HG03571 (cell line): ENCODE results near the gene PRG2.
"Not testable (repeated sequence)": the region's sequence is repeated elsewhere in the genome, so short reads cannot be mapped to it uniquely, and the experiment has no call there.

Source experiments
- ATAC-seq: cut with Tn5 transposase; IDR thresholded peaks from one replicate; pipeline ENCODE4 v1.9.1; 2021; ENCODE audit not compliant: unreplicated experiment

The PRG2 gene

DNA sequence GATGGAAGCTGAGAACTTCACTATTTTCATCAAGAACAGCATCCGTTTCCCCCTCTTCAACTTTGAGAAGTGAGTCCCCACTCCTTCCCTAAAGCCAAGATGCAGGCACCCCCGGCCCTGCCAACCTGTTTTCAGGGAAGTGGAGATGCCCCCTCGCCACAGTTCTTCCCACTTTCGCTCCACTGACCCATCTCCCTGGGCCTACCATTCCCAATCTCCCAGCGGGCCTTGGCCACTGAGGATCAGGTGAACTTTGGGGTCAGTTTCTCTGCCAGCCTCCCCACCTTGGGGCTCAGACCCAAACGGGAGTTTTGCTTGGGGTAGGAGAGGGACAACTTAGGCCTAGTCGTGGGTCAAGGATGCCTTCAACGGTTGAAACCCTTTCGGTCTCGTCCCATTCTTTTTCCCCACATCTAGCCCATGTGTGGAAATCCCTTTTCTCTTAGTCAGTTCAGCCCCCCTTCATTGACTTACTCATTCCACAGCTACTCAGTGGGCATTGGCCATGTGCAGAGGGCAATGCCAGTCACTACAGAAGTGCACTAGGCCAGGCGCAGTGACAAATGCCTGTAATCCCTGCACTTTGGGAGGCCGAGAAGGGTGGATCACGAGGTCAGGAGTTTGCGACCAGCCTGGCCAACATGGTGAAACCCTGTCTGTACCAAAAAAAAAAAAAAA is 41.7 kb downstream of the PRG2 start:
- no peak for ATAC-seq

DNA sequence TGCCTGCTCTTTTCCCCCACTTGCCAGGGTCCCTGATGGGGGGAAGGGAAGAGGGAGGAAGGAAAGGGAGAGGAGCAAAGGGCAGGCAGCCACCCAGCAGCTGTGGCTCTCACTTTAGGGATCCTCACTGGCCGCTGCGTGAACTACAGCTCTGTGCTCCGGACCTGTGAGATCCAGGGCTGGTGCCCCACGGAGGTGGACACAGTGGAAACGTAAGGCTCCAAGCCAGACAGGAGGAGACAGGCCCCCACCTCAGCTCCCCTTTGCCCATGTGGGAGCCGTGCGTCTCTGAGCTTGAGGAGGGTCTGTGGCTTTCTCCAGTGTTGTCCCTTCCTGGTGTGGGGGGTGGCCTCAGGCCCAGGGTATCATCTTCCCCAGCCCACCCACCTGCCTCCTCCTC is 42.4 kb downstream of the PRG2 start:
- no peak for ATAC-seq

DNA sequence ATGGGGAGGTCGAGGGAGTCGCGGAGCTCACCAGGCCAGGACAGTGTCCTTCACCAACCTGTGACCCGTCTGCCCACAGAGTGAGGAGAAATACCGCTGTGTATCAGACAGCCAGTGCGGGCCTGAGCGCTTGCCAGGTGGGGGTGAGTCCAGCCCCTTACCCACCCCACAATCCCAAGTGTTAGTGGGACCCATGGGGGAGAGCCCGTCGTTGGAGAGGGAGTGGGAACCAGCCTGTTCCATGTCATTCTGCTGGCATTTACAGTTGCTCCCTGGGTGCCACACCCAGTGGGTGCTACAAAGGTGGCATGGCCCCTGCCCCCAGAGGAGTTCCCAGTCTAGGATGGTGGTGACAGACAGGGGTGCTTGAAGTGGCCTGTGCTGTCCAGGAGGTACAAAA is 43.1 kb downstream of the PRG2 start:
- ATAC-seq: no peak

DNA sequence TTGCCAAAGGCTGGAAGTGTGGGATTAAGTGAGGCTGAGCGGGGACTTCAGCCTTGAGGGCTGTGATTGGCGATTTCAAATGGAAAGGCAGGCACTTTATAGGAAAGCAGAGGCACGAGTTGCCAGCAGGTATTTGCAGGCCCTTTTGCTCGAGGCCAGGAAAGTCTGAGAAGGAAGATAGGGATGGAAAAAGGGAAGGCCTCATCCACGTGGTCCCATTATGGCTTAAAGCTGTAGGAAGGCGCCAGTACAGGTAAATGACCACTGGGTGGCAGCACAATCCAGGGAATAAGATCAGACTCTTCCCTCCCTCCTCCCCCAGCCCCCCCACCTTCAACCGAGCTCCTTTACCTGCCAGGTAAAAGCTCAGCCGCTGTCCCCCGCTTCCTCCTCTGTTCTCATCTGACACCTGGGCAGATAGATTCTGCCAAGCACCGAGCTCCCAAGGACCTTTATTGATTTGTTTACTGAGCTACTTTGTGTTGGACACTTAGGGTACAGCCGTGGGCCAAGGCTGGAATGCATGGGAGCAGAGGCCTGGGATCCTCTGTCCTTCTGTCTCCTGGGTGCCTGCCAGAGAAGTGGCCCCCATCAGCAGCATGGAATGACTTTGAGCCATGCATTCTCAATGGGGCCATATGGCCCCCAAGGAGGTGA is 44.8 kb downstream of the PRG2 start:
- no peak for ATAC-seq

DNA sequence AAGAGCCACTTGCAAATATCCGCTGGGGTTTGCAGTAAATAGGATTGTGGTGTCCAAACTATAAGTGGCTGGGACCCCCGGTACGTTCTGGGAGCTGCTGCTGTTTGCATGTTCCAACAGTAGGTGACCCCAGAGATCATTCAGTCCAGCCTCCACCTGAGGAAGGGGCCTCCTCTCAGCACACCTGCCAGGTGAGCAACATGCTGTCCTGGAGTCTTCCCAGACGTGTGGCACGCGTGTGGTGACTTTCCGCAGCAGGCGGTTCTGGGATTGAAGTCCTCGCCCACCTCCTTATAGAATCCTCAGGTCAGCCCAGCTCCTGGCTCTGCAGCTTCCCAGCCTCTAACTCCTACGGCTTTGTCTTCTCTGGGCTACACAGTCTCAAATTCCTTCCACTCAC is 45.6 kb downstream of the PRG2 start:
- ATAC-seq: no peak

DNA sequence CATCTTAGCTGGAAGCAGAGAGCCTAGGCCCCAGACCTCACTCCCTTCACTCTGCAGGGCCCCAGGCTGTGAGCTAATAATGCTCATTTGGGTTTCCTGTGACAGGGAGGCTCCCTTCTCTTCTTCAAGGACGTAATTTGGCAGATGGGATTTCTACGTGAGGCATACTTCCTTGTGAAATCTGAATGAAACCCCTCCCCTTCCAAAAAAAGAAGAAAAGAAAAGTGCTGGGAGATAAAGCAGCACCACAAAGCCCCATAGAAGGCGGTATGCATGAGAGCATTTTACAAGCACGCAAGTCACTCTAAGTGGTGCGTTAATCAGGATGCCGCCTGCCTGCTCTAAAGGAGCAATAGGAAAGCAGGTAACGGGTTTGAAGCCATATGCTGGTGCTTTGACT is 46.6 kb downstream of the PRG2 start:
- ATAC-seq: no peak

DNA sequence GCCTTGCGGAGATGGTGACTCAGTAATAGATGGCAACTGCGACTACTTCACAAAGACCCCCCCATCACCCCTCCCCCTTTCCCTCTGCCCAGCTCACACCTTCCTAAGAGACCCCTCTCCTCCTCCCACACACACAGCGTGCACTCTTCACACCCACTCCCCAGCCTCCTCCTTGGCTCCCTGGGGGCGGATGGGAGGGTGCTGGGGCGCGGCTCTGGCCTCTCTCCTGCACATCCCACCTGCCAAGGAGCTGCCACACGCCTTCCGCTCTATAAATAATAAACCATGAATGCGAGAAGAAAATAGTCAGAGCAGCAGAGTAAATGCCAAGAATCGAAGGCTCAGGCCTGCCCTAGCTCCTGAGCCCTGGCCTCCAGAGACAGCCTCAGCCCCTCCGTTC is 47.7 kb downstream of the PRG2 start:
- ATAC-seq: no peak

DNA sequence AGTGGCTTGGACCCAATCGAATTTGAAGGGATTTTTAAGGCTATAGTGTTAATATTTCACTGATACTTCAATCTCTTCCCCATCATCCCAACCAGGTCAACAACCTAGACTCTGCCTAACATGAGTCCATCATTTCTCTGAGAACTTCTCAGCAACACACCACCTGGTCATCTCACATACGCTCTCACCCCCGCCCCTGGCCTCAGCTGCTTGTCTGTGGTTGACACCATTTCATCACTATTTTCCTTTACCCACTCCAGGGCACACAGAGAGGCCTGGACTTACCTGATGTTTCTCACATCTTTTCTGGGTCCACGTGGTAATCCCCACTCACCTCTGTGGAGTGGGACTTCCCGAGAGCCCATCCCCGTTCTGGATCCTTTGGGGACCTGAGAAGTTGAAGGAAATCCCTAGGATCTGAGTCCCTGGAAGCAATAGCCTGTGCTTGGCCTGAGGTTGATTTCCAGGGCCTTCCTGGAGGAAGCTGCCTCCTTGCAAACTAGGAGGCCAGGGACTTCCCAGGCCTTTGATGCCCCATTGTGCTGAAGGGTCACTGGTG is 49.1 kb downstream of the PRG2 start:
- no peak for ATAC-seq

DNA sequence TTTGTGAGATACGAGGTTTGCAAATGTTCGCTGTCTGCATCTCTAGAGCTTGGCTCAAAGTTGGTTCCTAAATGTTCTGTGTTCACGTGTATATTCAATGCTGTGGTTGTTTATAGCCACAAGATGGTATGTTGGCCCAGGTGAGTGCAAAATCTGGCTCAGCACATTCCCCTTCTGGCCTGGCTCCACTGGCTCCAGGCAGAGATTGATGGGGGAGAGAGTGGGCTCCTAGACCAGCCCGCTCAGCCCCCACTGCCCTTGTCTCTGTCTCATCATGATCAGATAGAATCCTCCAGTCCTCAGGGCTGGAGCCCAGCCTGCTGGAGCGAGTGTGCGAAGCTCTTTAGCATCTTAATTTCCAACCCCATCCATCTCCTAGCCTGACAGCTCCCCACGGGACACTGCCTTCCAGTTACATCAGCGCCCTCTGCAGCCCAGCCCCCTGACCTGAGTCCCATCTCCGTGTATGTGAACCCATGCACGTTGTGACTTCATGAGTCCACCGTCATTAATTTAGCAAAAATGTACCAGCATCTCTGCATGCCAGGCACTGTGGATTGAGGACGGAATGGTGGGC is 50.3 kb downstream of the PRG2 start:
- no peak for ATAC-seq

DNA sequence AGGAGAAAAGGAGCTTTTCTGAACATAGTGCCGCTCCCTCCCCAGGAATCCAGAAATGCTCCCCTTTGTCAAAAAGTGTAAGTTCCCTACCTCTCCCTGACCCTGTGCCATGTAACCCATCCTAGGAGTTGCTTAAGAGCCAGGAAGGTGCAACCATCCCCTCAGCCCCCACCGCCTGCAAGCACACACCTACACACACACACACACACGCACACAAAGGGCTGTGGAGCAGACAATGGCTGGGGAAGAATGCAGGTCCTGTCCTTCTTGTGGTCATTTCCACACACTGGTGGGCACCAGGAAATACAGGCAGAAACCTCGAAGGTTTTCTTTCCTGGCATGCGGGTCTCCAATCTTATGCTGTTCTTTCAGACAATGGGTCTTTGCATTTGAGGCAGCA is 51.1 kb downstream of the PRG2 start:
- no peak for ATAC-seq

DNA sequence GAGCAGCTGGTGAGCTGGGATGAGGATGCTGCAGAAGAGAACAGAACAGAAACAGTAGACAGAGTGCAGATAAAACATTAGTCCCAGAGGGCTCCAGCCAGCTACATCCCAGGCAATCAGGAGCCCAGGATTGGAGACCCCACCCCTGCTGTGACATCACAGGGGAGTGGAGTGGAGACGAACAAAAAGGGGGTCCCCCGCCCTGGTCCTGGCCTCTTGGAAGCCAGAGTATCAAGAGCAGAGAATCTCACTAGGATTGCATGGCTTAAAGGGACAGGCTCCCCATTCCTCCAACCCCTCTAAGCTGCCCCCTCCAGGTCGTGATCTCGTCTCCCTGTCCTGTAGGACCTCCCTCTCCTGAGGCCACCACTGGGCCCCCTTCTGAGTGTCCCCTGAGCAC is 52.3 kb downstream of the PRG2 start, which contains the start of gene P2RX3:
Gene P2RX3 (plus strand): TSS at position 211 of the 400 bp plus-strand sequence. CDS start 199 bp downstream, outside the sequence.
- no peak for ATAC-seq

DNA sequence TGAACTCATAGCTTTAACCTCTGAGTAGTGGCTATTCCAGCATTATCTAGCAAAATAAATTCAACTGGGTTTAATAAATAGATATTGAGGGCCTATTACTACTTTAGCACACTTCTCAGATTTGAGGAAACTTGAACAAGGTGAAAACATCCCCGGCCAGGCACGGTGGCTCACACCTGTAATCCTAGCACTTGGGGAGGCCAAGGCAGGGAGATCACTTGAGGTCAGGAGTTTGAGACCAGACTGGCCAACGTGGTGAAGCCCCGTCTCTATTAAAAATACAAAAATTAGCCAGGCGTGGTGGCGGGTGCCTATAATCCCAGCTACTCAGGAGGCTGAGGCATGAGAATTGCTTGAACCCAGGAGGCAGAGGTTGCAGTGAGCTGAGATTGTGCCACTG is 53.6 kb downstream of the PRG2 start:
- not testable (repeated sequence) for ATAC-seq
